GM21381 (cell line): ENCODE measurements around the gene CHCHD6.

Experiments
- ATAC-seq: cut with Tn5 transposase; IDR thresholded peaks from one replicate; pipeline ENCODE4 v1.9.1; 2021; ENCODE audit warnings: mild to moderate bottlenecking, moderate library complexity; ENCODE audit not compliant: unreplicated experiment

Gene CHCHD6

DNA sequence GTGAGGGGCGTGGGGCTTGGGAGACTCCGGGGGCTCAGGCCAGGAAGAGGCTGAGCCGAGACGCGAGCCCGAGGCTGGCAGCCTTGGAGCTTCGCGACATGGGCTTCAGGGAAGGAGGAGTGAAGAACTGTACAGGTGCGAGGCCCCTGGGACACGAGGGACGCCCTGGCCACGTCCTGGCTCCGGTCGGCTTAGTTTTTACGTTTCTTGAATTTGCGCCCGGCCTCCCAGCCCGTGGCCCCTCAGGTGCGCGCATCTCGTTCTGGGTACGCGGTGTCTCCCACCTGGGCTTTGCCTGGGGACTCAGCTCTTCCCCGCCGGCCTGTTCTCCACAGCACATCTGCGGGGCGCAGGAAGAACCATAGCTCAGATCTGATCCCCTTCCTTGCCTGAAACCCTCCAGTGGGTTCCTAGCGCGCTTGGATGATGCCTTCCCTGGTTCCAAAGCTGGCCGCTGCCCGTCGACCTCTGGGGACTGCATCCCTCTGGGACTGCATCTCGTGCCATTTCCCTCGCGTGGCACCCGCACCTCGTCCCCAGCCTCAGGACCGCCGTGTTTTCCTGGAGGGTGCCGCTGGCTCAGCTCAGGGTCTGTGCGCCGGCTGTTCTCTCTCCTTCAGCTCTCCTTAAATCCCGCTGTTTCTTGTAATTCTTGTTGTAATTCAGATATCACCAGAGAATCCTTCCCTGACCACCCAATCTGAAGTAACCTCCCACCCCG lies 614 bp downstream of the CHCHD6 start:
- ATAC-seq = no peak

- ATAC-seq = no peak
Measured at GRCh38 chr3:126706631-126707030, 2.6 kb downstream of the CHCHD6 start.

DNA sequence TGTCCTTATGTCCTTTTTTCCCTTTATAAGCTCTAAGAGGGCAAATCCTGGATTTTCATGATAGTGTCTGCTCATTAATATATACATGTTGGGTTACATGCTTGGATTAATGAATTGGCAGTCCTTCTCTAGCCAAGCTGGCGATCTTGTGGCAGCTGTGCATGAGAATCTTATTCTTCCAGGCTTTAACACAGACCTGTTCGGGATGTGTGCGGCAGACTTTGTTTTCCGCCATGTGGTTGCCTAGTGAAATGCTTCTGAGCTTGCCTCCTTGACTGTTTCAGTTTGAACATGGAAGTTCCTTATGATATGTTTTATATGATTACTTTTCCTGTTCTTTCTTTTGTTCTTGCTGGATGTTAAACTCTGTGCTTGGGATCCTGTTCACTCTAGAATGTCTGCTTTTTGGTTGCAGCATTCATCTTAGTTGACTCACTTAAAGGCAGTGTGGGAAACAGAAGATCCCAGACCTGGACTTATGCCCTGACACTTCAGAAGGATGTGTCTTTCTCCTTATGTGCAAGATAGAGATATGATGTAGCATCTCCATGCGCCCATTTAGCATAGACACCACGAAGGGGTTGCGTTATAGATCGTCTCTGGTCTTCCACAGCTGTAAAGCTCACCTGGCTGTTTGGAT lies 7.2 kb downstream of the CHCHD6 start:
- no peak for ATAC-seq

DNA sequence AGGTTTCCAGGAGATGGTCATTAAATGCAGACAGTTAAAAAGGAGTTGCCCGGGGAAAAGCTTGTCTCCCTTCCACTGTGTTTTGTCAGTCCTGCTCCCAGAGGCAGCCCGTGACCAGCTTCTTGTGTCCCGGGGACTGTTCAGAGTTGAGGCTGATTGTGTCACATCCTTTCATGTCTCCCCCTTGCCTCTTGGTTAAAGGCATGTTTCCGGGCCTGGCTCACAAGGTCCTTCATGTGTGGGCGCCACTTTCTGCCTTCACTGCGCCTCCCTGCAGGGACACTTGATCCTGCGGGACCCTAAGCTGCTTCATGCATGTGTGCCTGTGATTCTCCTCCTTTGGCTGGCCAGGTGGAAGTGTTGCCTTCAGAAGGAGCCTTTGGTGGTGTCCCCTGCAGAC lies 9.2 kb downstream of the CHCHD6 start:
- no peak for ATAC-seq

GRCh38 chr3:126714276-126714900 lies 10.3 kb downstream of the CHCHD6 start:
- ATAC-seq = no peak

GRCh38 chr3:126714921-126715320 lies 10.9 kb downstream of the CHCHD6 start:
- ATAC-seq = no peak

DNA sequence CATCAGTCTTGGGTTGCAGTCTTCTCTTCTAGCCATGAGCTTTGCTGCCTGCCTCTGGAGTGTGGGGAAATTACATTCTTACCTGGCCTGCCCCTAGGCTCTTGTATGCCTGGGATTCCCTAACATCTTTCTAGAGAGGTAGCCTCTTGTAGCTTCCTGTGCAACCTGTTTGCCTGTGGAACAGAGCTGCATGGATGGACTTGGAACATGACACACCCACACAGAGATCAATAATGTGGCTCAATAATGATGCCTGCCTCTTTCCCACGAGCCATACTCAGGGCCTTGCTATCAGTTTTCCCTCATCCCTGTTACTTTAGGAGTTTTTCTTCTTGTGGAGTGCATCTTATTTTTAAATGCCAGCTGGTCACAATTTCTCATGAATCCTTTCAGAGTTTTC lies 11.4 kb downstream of the CHCHD6 start:
- no peak for ATAC-seq

DNA sequence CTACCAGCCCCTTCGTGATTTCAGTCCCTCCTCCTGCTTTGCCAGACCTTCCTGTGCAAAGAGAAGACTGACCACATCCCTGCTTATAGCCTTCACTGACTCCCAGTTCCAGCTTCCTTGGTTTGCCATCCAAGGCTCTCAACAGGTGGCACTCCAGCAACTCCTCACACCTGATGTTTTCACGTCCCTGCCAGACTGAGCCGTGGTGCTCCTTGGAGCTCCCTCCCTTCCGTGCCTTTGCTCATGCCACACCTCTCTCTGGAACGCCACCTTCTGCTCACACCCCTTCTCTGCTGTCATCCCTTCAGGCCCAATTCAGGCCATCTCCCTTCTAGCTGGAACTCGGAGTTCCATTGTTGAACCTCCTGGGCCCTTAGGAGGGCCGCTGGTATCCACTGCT lies 12.0 kb downstream of the CHCHD6 start:
- no peak for ATAC-seq

DNA sequence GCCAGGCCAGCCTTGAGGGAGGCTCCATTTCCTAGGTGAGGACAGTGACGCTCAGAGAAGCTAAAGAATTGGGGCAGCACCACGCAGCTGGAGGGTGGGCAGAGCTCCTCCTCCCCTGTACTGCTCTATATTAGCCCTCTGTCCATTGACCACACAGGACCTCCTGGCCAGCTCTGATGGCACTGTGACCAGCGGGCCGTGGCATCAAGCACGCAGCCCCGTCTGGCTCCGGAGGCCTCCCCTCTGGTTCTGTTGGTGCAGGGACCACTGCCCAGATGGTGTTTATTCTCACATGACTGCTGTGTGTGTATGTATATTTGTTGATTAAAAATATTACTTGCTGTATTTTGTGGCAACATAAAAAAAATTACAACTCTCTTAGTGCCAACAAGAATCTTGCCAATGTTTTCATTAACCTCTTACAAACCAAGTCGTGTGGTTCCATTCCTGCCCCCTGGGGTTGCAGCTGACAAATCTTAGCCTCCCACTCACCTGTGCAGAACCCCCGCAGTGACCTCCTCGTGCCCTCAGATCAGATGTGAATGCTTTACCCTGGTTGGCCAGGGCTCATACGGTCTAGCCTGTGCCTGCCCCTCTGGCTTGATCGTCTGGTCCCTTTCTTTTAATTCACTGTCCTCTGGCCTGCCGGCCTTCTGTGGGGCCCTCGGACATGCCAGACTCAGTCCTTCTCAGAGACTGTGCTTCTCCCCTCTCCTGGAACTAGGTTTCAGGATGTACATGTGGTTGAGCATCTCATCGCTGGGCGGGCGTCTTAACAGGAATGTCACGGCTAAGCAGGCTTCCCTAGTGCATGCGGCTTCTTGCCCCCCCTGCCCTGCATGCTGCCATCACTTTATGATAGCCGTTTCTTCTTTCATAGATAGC lies 14.8 kb downstream of the CHCHD6 start:
- ATAC-seq = no peak

GRCh38 chr3:126720596-126720995 lies 16.6 kb downstream of the CHCHD6 start:
- no peak for ATAC-seq

GRCh38 chr3:126721246-126721645 lies 17.2 kb downstream of the CHCHD6 start:
- ATAC-seq = no peak

DNA sequence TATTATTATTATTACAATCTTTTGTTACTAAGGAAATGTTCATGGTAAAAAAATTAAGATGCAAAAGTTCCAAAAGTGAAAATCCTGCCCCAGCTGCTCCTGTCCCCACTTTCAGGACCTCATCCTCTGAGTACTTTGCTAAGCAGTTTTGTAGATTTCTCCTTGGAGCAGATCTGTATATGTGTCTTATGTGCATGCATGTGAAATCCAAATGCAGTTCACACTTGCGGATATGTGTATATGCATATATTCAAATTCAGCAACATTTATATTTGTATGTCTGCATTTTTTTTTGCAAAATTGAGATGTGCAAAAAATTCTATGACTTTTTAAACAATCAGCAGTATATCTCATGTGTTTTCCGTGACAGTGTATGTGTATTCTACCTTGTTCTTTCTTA lies 19.2 kb downstream of the CHCHD6 start:
- no peak for ATAC-seq

DNA sequence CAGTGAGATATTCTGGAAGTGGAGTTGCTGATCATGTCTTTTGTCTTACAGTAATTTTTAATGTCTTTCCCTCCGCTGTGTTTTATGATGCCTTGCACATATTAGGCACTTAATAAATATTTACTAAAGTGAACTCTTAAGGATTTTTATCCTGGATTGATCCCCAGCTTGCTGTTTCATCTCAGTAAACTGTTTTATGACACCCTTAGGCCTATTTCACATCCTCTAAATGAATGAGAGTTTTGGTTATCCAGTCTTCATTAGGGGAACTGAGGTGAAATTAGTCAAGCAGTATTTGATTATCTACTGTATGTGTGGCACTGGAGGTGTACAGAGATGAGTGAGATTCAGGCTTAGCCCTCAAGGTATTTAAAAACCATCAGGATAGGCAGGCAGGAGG lies 19.8 kb downstream of the CHCHD6 start:
- no peak for ATAC-seq

- ATAC-seq = no peak
Measured at GRCh38 chr3:126728680-126729079, 24.6 kb downstream of the CHCHD6 start.

DNA sequence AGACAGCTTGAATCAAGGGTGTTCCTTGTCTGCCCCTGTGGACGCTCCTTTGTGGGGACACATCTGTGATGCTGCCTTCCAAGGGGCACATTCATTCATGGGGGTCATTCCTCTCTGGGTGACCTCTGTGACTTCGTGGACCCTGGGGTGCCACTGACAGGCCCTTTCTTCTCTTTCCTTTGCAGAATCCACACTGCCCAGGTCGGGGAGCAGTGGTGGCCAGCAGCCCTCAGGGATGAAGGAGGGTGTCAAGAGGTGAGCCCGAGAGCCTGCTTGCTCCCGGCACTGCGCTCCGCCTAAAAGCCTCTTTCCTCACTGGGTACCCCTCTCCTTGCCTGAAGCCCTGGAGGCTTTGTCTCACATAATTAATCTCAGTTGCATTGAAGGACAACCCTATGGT lies 26.3 kb downstream of the CHCHD6 start:
- ATAC-seq = no peak

- ATAC-seq = no peak
Measured at GRCh38 chr3:126731044-126731443, 27.0 kb downstream of the CHCHD6 start.

DNA sequence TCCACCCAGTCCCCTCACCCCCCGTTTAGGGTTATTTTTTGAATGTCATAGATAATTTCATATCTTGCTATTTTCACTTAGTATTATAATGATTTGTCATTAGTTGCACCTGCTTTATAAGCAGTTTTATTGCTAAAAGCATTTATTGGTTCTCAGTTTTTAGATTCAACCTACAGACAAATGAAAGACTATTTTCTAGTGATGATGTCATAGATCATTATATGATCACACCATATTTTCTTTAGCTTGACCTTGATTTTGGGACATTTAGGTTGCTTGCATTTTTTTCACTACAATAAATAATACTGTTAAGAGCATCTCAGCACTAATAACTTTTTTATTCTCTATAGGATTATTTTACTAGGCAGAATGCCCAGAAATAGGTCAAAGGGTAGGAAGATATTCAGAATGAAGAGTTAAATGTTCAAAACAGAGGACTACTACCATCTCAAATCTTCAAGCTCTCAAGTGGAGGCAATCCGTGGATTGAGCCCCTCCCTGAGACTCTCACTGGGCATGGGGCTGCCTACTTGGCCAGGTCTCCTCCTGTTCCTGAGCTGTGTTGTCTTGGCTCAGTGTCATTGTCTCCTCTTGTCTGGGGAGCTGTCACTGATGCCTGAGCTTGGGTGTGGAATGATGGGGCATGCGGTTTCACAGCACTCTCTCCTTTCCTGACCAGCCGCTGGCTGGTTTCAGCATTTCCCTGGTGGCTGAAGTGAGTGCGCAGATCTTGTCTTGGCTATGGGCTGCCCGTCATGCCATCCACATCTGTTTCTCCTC lies 28.4 kb downstream of the CHCHD6 start:
- no peak for ATAC-seq

GRCh38 chr3:126733061-126733430 lies 29.0 kb downstream of the CHCHD6 start:
- no peak for ATAC-seq

DNA sequence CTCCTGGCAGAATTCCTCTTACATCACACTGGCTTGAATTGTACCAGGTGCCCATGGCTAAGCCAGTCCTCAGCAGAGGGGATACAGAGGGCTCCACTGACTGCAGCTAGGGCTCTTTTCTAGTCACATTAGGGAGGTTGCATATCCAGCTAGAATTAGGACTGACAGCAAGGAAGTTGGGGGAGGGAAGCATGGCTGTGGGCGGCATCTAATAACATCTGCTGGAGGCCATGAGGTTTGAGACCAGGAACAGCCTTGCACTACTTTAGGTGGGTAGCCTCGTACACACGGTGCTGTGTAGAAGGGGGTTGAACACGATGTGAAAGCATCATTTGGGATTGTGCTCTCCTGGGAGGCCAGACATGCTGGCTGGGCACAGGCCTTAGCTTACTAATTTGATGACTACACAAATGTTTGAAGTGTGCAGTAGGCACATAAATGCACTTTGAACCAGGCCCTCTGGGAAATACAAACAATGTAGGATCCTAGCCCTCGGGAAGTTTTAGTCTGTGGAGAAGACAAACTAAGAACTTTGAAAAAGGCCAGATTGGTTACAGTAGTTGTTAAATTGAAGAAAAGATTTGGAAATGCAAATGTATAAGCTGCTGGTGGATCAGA lies 30.2 kb downstream of the CHCHD6 start:
- no peak for ATAC-seq

DNA sequence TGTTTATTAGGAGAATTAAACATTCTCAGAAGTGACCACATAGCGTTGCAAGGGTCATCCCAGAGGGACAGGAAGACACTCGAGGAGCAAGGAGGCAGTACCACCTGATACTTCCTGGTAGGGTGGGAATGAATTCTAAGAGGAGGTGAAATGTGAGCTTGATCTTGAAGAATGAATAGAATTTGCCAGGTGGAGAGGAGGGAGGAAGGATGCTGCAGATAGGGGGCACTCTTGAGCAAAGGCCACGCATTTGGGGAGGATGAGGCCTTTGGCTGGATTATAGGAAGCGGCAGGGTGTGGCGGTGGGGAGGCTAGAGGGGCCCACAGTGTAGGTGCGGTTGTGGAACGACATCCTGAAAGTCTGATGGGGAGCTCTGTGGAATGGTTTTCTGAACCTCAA lies 33.5 kb downstream of the CHCHD6 start:
- no peak for ATAC-seq
